Measurements from ENCODE around the gene TSHZ1. TPM values are rescaled to one million over a fixed set of nuclear protein-coding genes. Genes with fewer than 3 reads are reported as not detected.

The TSHZ1 gene
- total RNA-seq, 1 experiment from 2014 or later, result 9.7 TPM

GRCh38 chr18:75314117-75314516 is 103.5 kb downstream of the TSHZ1 start:
- no peaks in the 10 kb centered on the region for H3K36me3 Mint-ChIP-seq (ENCODE audit: insufficient read depth, unreplicated experiment)
- TF ChIP-seq, protein P1, sequence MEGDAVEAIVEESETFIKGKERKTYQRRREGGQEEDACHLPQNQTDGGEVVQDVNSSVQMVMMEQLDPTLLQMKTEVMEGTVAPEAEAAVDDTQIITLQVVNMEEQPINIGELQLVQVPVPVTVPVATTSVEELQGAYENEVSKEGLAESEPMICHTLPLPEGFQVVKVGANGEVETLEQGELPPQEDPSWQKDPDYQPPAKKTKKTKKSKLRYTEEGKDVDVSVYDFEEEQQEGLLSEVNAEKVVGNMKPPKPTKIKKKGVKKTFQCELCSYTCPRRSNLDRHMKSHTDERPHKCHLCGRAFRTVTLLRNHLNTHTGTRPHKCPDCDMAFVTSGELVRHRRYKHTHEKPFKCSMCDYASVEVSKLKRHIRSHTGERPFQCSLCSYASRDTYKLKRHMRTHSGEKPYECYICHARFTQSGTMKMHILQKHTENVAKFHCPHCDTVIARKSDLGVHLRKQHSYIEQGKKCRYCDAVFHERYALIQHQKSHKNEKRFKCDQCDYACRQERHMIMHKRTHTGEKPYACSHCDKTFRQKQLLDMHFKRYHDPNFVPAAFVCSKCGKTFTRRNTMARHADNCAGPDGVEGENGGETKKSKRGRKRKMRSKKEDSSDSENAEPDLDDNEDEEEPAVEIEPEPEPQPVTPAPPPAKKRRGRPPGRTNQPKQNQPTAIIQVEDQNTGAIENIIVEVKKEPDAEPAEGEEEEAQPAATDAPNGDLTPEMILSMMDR (IDR thresholded peaks at IDR 0.05; ENCODE audit: unreplicated experiment), result no peak
- CTCF ChIA-PET, result interaction anchor here (0.6 kb wide), 1 partner anchor 456 kb away, joined by 3 read pairs; no protein-coding TSS in a partner anchor
- no TSS peak for BruUV-seq (replicated peaks)
- no peak overlapping the region for H3K4me3 Mint-ChIP-seq (ENCODE audit: unreplicated experiment)
- no peak for DNase-seq (ENCODE audit: unreplicated experiment)
- no peaks in the 10 kb centered on the region for H3K27me3 Mint-ChIP-seq (ENCODE audit: insufficient read depth, unreplicated experiment)
- intact Hi-C loops (cut with micrococcal nuclease), result no loop called here
- POLR2A ChIA-PET, result no interaction called here
- H3K4me1 Mint-ChIP-seq (ENCODE audit: insufficient read depth, unreplicated experiment), result no peaks in the 10 kb centered on the region
- H3K9me3 Mint-ChIP-seq (ENCODE audit: unreplicated experiment), result peaks cover 13% of the 10 kb centered on the region
- no peak overlapping the region for H3K27ac Mint-ChIP-seq (ENCODE audit: low read depth, unreplicated experiment)

DNA sequence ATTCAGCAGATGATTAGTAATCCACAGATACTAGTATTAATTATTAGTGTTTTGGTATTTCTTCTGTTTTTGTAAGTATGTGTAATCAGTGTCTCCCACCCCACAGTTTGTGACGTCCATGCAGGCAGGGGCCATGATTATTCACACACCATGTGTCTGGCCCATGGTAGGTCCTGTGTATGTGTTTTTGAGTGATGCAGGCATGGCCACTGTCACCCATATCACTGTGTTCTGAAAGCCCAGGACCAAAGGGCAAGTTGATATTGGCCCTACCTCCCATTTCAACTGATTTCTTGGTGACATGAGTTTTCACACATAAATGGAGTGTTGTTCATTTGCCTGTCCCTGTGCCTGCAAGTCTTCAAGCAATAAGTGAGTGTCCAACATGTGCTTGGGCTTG is 104.0 kb downstream of the TSHZ1 start:
- no peak for DNase-seq (ENCODE audit: unreplicated experiment)
- intact Hi-C loops (cut with micrococcal nuclease), result no loop called here
- peaks cover 8% of the 10 kb centered on the region for H3K9me3 Mint-ChIP-seq (ENCODE audit: unreplicated experiment)
- no peaks in the 10 kb centered on the region for H3K36me3 Mint-ChIP-seq (ENCODE audit: insufficient read depth, unreplicated experiment)
- no peak overlapping the region for H3K4me3 Mint-ChIP-seq (ENCODE audit: unreplicated experiment)
- BruUV-seq (replicated peaks), result no TSS peak
- H3K27ac Mint-ChIP-seq (ENCODE audit: low read depth, unreplicated experiment), result no peak overlapping the region
- POLR2A ChIA-PET, result no interaction called here
- no peaks in the 10 kb centered on the region for H3K27me3 Mint-ChIP-seq (ENCODE audit: insufficient read depth, unreplicated experiment)
- CTCF ChIA-PET, result interaction anchor here (0.7 kb wide), 1 partner anchor 711 kb away, joined by 3 read pairs; no protein-coding TSS in a partner anchor
- no peaks in the 10 kb centered on the region for H3K4me1 Mint-ChIP-seq (ENCODE audit: insufficient read depth, unreplicated experiment)
- TF ChIP-seq, protein P1 (IDR thresholded peaks at IDR 0.05; ENCODE audit: unreplicated experiment), result no peak

DNA sequence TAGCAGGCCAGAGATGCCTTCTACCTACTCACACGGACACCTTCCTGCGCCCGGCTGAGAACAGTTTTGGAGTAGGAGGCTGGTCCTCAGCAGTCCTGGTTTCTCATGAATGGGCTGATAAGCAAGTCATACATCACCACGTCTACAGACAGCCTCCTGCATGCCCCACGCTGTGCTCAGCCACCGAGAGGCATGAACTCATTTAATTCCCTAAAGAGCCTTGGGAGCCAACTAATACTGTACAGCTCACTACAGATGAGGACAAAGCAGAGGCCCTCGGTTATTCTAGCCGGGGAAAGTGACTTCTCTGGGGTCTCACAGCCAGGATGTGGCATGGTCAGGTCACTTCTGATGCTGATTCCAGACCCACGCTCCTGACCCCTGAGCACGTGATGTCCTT is 105.6 kb downstream of the TSHZ1 start:
- POLR2A ChIA-PET, result no interaction called here
- Mint-ChIP-seq H3K27ac (ENCODE audit: low read depth, unreplicated experiment) (no peak overlapping the region), H3K27me3 (ENCODE audit: insufficient read depth, unreplicated experiment) (no peaks in the 10 kb centered on the region), H3K4me1 (ENCODE audit: insufficient read depth, unreplicated experiment) (no peaks in the 10 kb centered on the region), H3K4me3 (ENCODE audit: unreplicated experiment) (no peak overlapping the region), H3K9me3 (ENCODE audit: unreplicated experiment) (no peaks in the 10 kb centered on the region), H3K36me3 (ENCODE audit: insufficient read depth, unreplicated experiment) (no peaks in the 10 kb centered on the region)
- CTCF ChIA-PET, result no interaction called here
- intact Hi-C loops (cut with micrococcal nuclease), result no loop called here
- no peak for DNase-seq (ENCODE audit: unreplicated experiment)
- no TSS peak for BruUV-seq (replicated peaks)
- TF ChIP-seq, protein P1 (IDR thresholded peaks at IDR 0.05; ENCODE audit: unreplicated experiment), result no peak

DNA sequence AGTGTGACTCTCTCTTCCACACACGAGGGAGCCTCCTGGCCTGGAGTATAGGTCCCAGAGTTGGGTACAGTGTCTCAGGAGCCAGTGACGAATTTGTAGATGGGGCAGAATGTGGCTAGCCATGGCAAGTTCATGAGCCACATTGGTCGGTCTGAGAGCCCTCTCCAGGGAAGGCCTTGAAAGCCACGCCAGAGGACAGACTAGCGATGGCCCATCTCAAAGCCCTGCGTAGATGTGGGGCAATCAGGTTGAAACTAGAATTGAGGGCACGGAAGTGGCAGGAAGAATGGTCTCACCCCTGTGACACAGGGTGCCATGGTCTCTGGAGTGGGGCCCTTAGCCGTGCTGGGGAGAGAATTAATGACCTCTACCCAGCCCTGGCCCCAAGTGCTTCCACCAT is 106.2 kb downstream of the TSHZ1 start:
- TF ChIP-seq, protein P1 (IDR thresholded peaks at IDR 0.05; ENCODE audit: unreplicated experiment), result no peak
- CTCF ChIA-PET, result no interaction called here
- H3K4me1 Mint-ChIP-seq (ENCODE audit: insufficient read depth, unreplicated experiment), result no peaks in the 10 kb centered on the region
- no peaks in the 10 kb centered on the region for H3K36me3 Mint-ChIP-seq (ENCODE audit: insufficient read depth, unreplicated experiment)
- no peak for DNase-seq (ENCODE audit: unreplicated experiment)
- BruUV-seq (replicated peaks), result no TSS peak
- no peaks in the 10 kb centered on the region for H3K27me3 Mint-ChIP-seq (ENCODE audit: insufficient read depth, unreplicated experiment)
- no peak overlapping the region for H3K27ac Mint-ChIP-seq (ENCODE audit: low read depth, unreplicated experiment)
- intact Hi-C loops (cut with micrococcal nuclease), result no loop called here
- POLR2A ChIA-PET, result no interaction called here
- H3K9me3 Mint-ChIP-seq (ENCODE audit: unreplicated experiment), result no peaks in the 10 kb centered on the region
- no peak overlapping the region for H3K4me3 Mint-ChIP-seq (ENCODE audit: unreplicated experiment)
